ENCODE data around the gene PCARE.

PCARE gene

GRCh38 chr2:29063646-29064345 is 10.5 kb downstream of the PCARE start:
- no peak for TF ChIP-seq CTCF (IDR thresholded peaks at IDR 0.05; ENCODE audit: low read depth, low read length)
- no peaks in the 10 kb centered on the region for H3K36me3 ChIP-seq
- H3K27me3 ChIP-seq = no peaks in the 10 kb centered on the region
- no peaks in the 10 kb centered on the region for H3K9me3 ChIP-seq
- no peak overlapping the region for H3K4me3 ChIP-seq (ENCODE audit: low read depth, low read length)
- peaks cover 17% of the 10 kb centered on the region for H3K4me1 ChIP-seq
- no peak for DNase-seq

GRCh38 chr2:29063056-29063455 is 11.3 kb downstream of the PCARE start:
- no peaks in the 10 kb centered on the region for H3K9me3 ChIP-seq
- no peaks in the 10 kb centered on the region for H3K36me3 ChIP-seq
- no peak overlapping the region for H3K4me3 ChIP-seq (ENCODE audit: low read depth, low read length)
- H3K4me1 ChIP-seq = peaks cover 17% of the 10 kb centered on the region
- no peaks in the 10 kb centered on the region for H3K27me3 ChIP-seq
- no peak for DNase-seq
- no peak for TF ChIP-seq CTCF (IDR thresholded peaks at IDR 0.05; ENCODE audit: low read depth, low read length)

GRCh38 chr2:29062371-29062770 is 12.0 kb downstream of the PCARE start:
- DNase-seq = no peak
- TF ChIP-seq CTCF (IDR thresholded peaks at IDR 0.05; ENCODE audit: low read depth, low read length) = no peak
- Histone ChIP-seq H3K4me3 (ENCODE audit: low read depth, low read length) (no peak overlapping the region), H3K36me3 (no peaks in the 10 kb centered on the region), H3K9me3 (no peaks in the 10 kb centered on the region), H3K27me3 (no peaks in the 10 kb centered on the region), H3K4me1 (peaks cover 17% of the 10 kb centered on the region)

- no peaks in the 10 kb centered on the region for H3K27me3 ChIP-seq
- H3K4me1 ChIP-seq = peaks cover 17% of the 10 kb centered on the region
- no peaks in the 10 kb centered on the region for H3K36me3 ChIP-seq
- H3K4me3 ChIP-seq (ENCODE audit: low read depth, low read length) = no peak overlapping the region
- TF ChIP-seq CTCF (IDR thresholded peaks at IDR 0.05; ENCODE audit: low read depth, low read length) = no peak
- no peaks in the 10 kb centered on the region for H3K9me3 ChIP-seq
- no peak for DNase-seq
These were observed 12.7 kb downstream of the PCARE start for GRCh38 chr2:29061616-29062015.

- no peak for DNase-seq
- Histone ChIP-seq H3K36me3 (no peaks in the 10 kb centered on the region), H3K4me1 (peaks cover 17% of the 10 kb centered on the region), H3K4me3 (ENCODE audit: low read depth, low read length) (no peak overlapping the region), H3K9me3 (no peaks in the 10 kb centered on the region), H3K27me3 (no peaks in the 10 kb centered on the region)
- TF ChIP-seq CTCF (IDR thresholded peaks at IDR 0.05; ENCODE audit: low read depth, low read length) = no peak
These were observed 13.1 kb downstream of the PCARE start for GRCh38 chr2:29061176-29061575.

- no peaks in the 10 kb centered on the region for H3K9me3 ChIP-seq
- TF ChIP-seq CTCF (IDR thresholded peaks at IDR 0.05; ENCODE audit: low read depth, low read length) = no peak
- no peaks in the 10 kb centered on the region for H3K36me3 ChIP-seq
- no peaks in the 10 kb centered on the region for H3K27me3 ChIP-seq
- no peak overlapping the region for H3K4me3 ChIP-seq (ENCODE audit: low read depth, low read length)
- DNase-seq = peak; percentile 42
- H3K4me1 ChIP-seq = peaks cover 17% of the 10 kb centered on the region
These were observed 13.9 kb downstream of the PCARE start for GRCh38 chr2:29060441-29060840.
